A549 (cell line): ENCODE results near the gene SLC2A8. TPM values are rescaled to one million over a fixed set of nuclear protein-coding genes. Genes with fewer than 3 reads are reported as not detected.

ENCODE experiments used
- ATAC-seq, 2 experiments: fragments of 200-7000 bp in 1 of 2; fragments of >200 bp in 1 of 2; cut with Nextera tagmentation in 1 of 2; cut with Tn5 transposase in 1 of 2; 3 replicates each; pipeline versions ENCODE4 v1.8.0 to v1.9.1; 2018 to 2020; ENCODE audit warnings: mild to moderate bottlenecking in 1 of 2, moderate library complexity in 1 of 2
- CTCF ChIA-PET: fragments of 300-600 bp; sonication (Branson Sonifier 250); formaldehyde crosslinking; extraction: SDS; loops from one replicate; lab custom pipeline; 2021; ENCODE audit warnings: antibody characterized with exemption, inconsistent platforms; lab: Yijun Ruan, JAX
- POLR2A ChIA-PET: fragments of 350-600 bp; formaldehyde crosslinking; extraction: SDS; loops from one replicate; lab custom pipeline; 2021; ENCODE audit warnings: antibody characterized with exemption, inconsistent platforms; lab: Yijun Ruan, JAX
- DNase-seq, 2 experiments: peaks; one replicate each; pipeline versions ENCODE4 v3.0.0 to v3.0.0-alpha.2; 2011 to 2016; ENCODE audit warnings: low read depth in 1 of 2, low spot score in 1 of 2
- FAIRE-seq: peaks from 2 replicates; lab custom pipeline; 2011; peaks lifted over from hg19 to GRCh38; lab: Jason Lieb, UNC
- H3K27ac ChIP-seq, 2 experiments: fragments of >200 bp; sonication (Bioruptor Twin); formaldehyde crosslinking; 3 replicates each; pipeline ENCODE4 v1.5.1; 2016 to 2017
- H3K4me1 ChIP-seq: fragments of >200 bp; sonication (Bioruptor Twin); formaldehyde crosslinking; 3 replicates; pipeline ENCODE4 v1.6.1; 2016
- H3K4me2 ChIP-seq: fragments of >200 bp; sonication (Bioruptor Twin); formaldehyde crosslinking; 3 replicates; pipeline ENCODE4 v1.6.1; 2016
- H3K4me3 ChIP-seq: fragments of >200 bp; sonication (Bioruptor Twin); formaldehyde crosslinking; 3 replicates; pipeline ENCODE4 v1.5.1; 2016
- H3K9me3 ChIP-seq: fragments of >200 bp; sonication (Bioruptor Twin); formaldehyde crosslinking; 3 replicates; pipeline ENCODE4 v1.6.1; 2016
- BHLHE40 ChIP-seq: IDR thresholded peaks from 2 replicates; pipeline ENCODE4 v1.6.1; 2012; ENCODE audit warnings: low read depth, low read length, inconsistent platforms
- CBX8 ChIP-seq: fragments of 200-600 bp; sonication (generic); IDR thresholded peaks from 2 replicates; pipeline ENCODE4 v1.6.1; 2016
- CEBPB ChIP-seq, 2 experiments: fragments of >200 bp in 1 of 2; sonication (Bioruptor Twin) in 1 of 2; formaldehyde crosslinking in 1 of 2; IDR thresholded peaks; 2 replicates each; pipeline ENCODE4 v1.6.1; 2012 to 2016
- CHD4 ChIP-seq: fragments of 200-600 bp; sonication (generic); IDR thresholded peaks from 2 replicates; pipeline ENCODE4 v1.6.1; 2016; ENCODE audit warnings: antibody characterized with exemption, mild to moderate bottlenecking, borderline replicate concordance
- E2F6 ChIP-seq: IDR thresholded peaks from 2 replicates; pipeline ENCODE4 v1.6.1; 2012; ENCODE audit warnings: low read depth, borderline replicate concordance
- EHMT2 ChIP-seq: fragments of 200-600 bp; sonication (generic); IDR thresholded peaks from 2 replicates; pipeline ENCODE4 v1.6.1; 2016; ENCODE audit warnings: antibody characterized with exemption, low read depth, mild to moderate bottlenecking, moderate library complexity
- ESRRA ChIP-seq: fragments of 150-350 bp; IDR thresholded peaks from 2 replicates; pipeline ENCODE4 v1.6.1; 2014; ENCODE audit warnings: mild to moderate bottlenecking, low read length, borderline replicate concordance
- FOSB ChIP-seq: fragments of 250-450 bp; sonication (Bioruptor Pico); IDR thresholded peaks from 2 replicates; pipeline ENCODE4 v1.5.0; 2020; ENCODE audit warnings: mild to moderate bottlenecking, moderate library complexity
- GATA3 ChIP-seq: IDR thresholded peaks from 2 replicates; pipeline ENCODE4 v1.6.1; 2012; ENCODE audit warnings: borderline replicate concordance
- HDAC2 ChIP-seq: fragments of 200-600 bp; sonication (generic); IDR thresholded peaks from 2 replicates; pipeline ENCODE4 v1.6.1; 2016
- HOXA7 ChIP-seq: fragments of 250-450 bp; sonication (Bioruptor Pico); IDR thresholded peaks from 2 replicates; pipeline ENCODE4 v1.5.0; 2020; ENCODE audit warnings: mild to moderate bottlenecking, moderate library complexity
- JUNB ChIP-seq: fragments of >200 bp; sonication (Bioruptor Twin); formaldehyde crosslinking; IDR thresholded peaks from 2 replicates; pipeline ENCODE4 v1.6.1; 2016
- MAX ChIP-seq: IDR thresholded peaks from 2 replicates; pipeline ENCODE4 v1.6.1; 2012
- MYC ChIP-seq: IDR thresholded peaks from 2 replicates; pipeline ENCODE4 v1.6.1; 2012; ENCODE audit warnings: mild to moderate bottlenecking, inconsistent platforms, low read length, improper control_type of control experiment, borderline replicate concordance
- PHF8 ChIP-seq: fragments of 200-600 bp; sonication (generic); IDR thresholded peaks from 2 replicates; pipeline ENCODE4 v1.6.1; 2016; ENCODE audit warnings: low read depth, mild to moderate bottlenecking, antibody characterized with exemption, moderate library complexity, borderline replicate concordance
- POLR2A ChIP-seq: IDR thresholded peaks from 2 replicates; pipeline ENCODE4 v1.6.1; 2012; ENCODE audit warnings: mild to moderate bottlenecking, low read length
- RAD21 ChIP-seq, 2 experiments: fragments of >200 bp in 1 of 2; sonication (Bioruptor Twin) in 1 of 2; formaldehyde crosslinking in 1 of 2; IDR thresholded peaks in 1 of 2; conservative IDR thresholded peaks in 1 of 2; 2 replicates in 1 of 2; 3 replicates in 1 of 2; pipeline ENCODE4 v1.6.1; 2012 to 2018; ENCODE audit warnings: inconsistent platforms in 1 of 2
- RARB ChIP-seq: fragments of 250-450 bp; sonication (Bioruptor Pico); IDR thresholded peaks from 2 replicates; pipeline ENCODE4 v1.8.0; 2021; ENCODE audit warnings: mild to moderate bottlenecking, moderate library complexity
- RNF2 ChIP-seq: fragments of 200-600 bp; sonication (generic); IDR thresholded peaks from 2 replicates; pipeline ENCODE4 v1.6.1; 2016; ENCODE audit warnings: low read depth, mild to moderate bottlenecking, antibody characterized with exemption, moderate library complexity, borderline replicate concordance
- SREBF2 ChIP-seq: fragments of 450-650 bp; IDR thresholded peaks from 2 replicates; pipeline ENCODE4 v1.6.1; 2014; ENCODE audit warnings: mild to moderate bottlenecking, moderate library complexity
- TFCP2L1 ChIP-seq: fragments of 250-450 bp; sonication (Bioruptor Pico); IDR thresholded peaks from 2 replicates; pipeline ENCODE4 v1.5.0; 2021; ENCODE audit warnings: mild to moderate bottlenecking
- TP53 ChIP-seq: fragments of 250-450 bp; sonication (Bioruptor Pico); IDR thresholded peaks from 2 replicates; pipeline ENCODE4 v1.5.0; 2021; ENCODE audit warnings: mild to moderate bottlenecking, moderate library complexity
- ZNF302 ChIP-seq: fragments of 250-450 bp; sonication (Bioruptor Pico); IDR thresholded peaks from 2 replicates; pipeline ENCODE4 v1.9.0; 2021; ENCODE audit warnings: inconsistent platforms, mild to moderate bottlenecking, moderate library complexity
- WGBS: methylation state at CpG from one replicate; pipeline ENCODE4 v1.1.6; 2017; ENCODE audit errors: missing lambda C conversion rate; 5-methylcytosine and 5-hydroxymethylcytosine counted together
- polyA plus RNA-seq, 4 experiments: library from polyadenylated mRNA; depleted of rRNA in 3 of 4; stranded (reverse); fragments of >200 nt; fragmentation: RNase III in 1 of 4; extraction: RNeasy Plus Mini Kit Qiagen cat#74134 plus additional on column Dnase treatment in 1 of 4; gene quantifications; 2 replicates in 3 of 4; 3 replicates in 1 of 4; pipeline ENCODE4 v1.2.3, GENCODE V29; 2011 to 2017

The SLC2A8 gene
- polyA plus RNA-seq, 2 of the 4 experiments (the other 2 are of a cell fraction): 7.3 to 16.0 TPM

GRCh38 chr9:127356906-127357305 lies 40.1 kb upstream of the SLC2A8 start:
- ChIA-PET POLR2A (no interaction called here), CTCF (interaction anchor here (1.0 to 1.6 kb wide), 5 partner anchors 13 to 73 kb away, joined by 3 to 6 read pairs (median 3); partner anchors contain the start of gene SLC2A8)
- Histone ChIP-seq H3K27ac (no peak overlapping the region), H3K4me2 (no peak overlapping the region), H3K4me3 (no peak overlapping the region), H3K4me1 (no peaks in the 10 kb centered on the region), H3K9me3 (no peaks in the 10 kb centered on the region)
- no peak for ATAC-seq
- no peak for FAIRE-seq
- 72% methylated on average over 4 of the region's 4 CpGs for WGBS
- TF ChIP-seq HDAC2 (no peak), CBX8 (no peak), SREBF2 (no peak), ESRRA (no peak), JUNB (no peak), POLR2A (no peak), RNF2 (no peak), FOSB (no peak), EHMT2 (no peak), ZNF302 (CRISPR knock-in tag) (no peak), BHLHE40 (no peak), GATA3 (no peak), E2F6 (no peak), TP53 (no peak), RARB (CRISPR knock-in tag) (no peak), HOXA7 (CRISPR knock-in tag) (no peak)
- DNase-seq: no peak

- DNase-seq (no peak), FAIRE-seq (no peak), ATAC-seq (no peak)
- Histone ChIP-seq H3K27ac (no peak overlapping the region), H3K9me3 (no peaks in the 10 kb centered on the region), H3K4me3 (no peak overlapping the region), H3K4me2 (no peak overlapping the region), H3K4me1 (no peaks in the 10 kb centered on the region)
- 95% methylated on average over 3 of the region's 3 CpGs for WGBS
- TF ChIP-seq RAD21 (conservative IDR thresholded peaks at IDR 0.05 in 1 of 2, IDR thresholded peaks at IDR 0.05 in 1 of 2): no peak
- no peak for TF ChIP-seq GATA3
- no peak for TF ChIP-seq MYC
- no peak for TF ChIP-seq SREBF2
- ChIA-PET CTCF (interaction anchor here (0.9 to 1.6 kb wide), 5 partner anchors 12 to 221 kb away, joined by 3 to 6 read pairs (median 3); no protein-coding TSS in a partner anchor), POLR2A (no interaction called here)
Observed at GRCh38 chr9:127358023-127358535, 38.9 kb upstream of the SLC2A8 start.

- Histone ChIP-seq H3K9me3 (no peaks in the 10 kb centered on the region), H3K4me2 (no peak overlapping the region), H3K4me1 (no peaks in the 10 kb centered on the region), H3K4me3 (no peak overlapping the region), H3K27ac (no peak overlapping the region)
- no peak for ATAC-seq
- FAIRE-seq: no peak
- no peak for DNase-seq
- 100% methylated on average over 3 of the region's 3 CpGs for WGBS
- CTCF ChIA-PET: interaction anchor here (0.6 to 2.9 kb wide), 8 partner anchors 9 to 222 kb away, joined by 3 to 13 read pairs (median 4); no protein-coding TSS in a partner anchor
- POLR2A ChIA-PET: no interaction called here
- no peak for TF ChIP-seq MAX
- no peak for TF ChIP-seq PHF8
- no peak for TF ChIP-seq TFCP2L1 (CRISPR knock-in tag)
- TF ChIP-seq CEBPB (IDR thresholded peaks at IDR 0.05): no peak
- no peak for TF ChIP-seq CHD4
Observed at GRCh38 chr9:127358770-127359169, 38.2 kb upstream of the SLC2A8 start.
